SK-N-SH (cell line): ENCODE measurements around the gene MVD.

Experiments
- TAF1 ChIP-seq: IDR thresholded peaks from 2 replicates; pipeline ENCODE4 v1.6.1; 2012; ENCODE audit warnings: low read depth, mild to moderate bottlenecking, low read length, moderate library complexity, borderline replicate concordance
- TF ChIP-seq, protein P1 (sequence below): fragments of 200-600 bp; sonication (generic); IDR thresholded peaks from 2 replicates; pipeline ENCODE4 v1.6.1; 2017; ENCODE audit warnings: antibody characterized with exemption, mild to moderate bottlenecking, moderate library complexity

DNA sequence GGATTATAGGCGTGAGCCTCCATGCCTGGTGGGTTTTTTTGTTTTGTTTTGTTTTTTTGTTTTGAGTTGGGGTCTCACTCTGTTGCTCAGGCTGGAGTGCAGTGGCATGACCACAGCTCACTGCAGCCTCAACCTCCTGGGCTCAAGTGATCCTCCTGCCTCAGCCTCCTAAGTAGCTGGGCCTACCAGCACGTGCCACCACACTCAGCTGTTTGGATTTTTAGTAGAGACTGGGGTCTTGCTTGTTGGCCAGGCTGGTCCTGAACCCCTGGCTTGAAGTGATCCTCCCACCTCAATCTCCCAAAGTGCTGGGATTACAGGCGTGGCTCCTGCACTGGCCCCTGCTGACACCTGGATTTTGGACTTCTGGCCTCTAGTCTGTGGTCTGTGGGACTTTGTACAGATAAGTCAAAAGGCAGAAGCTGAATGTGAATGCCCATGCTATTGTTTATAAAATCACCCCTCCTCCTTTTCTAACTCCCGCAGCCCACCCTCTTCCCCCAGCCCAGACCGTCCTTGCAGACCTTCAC is 17.7 kb upstream of the MVD start:
- TF ChIP-seq, protein P1, sequence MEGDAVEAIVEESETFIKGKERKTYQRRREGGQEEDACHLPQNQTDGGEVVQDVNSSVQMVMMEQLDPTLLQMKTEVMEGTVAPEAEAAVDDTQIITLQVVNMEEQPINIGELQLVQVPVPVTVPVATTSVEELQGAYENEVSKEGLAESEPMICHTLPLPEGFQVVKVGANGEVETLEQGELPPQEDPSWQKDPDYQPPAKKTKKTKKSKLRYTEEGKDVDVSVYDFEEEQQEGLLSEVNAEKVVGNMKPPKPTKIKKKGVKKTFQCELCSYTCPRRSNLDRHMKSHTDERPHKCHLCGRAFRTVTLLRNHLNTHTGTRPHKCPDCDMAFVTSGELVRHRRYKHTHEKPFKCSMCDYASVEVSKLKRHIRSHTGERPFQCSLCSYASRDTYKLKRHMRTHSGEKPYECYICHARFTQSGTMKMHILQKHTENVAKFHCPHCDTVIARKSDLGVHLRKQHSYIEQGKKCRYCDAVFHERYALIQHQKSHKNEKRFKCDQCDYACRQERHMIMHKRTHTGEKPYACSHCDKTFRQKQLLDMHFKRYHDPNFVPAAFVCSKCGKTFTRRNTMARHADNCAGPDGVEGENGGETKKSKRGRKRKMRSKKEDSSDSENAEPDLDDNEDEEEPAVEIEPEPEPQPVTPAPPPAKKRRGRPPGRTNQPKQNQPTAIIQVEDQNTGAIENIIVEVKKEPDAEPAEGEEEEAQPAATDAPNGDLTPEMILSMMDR = no peak
- no peak for TF ChIP-seq TAF1
